Measurements from ENCODE around the gene IHH.

Gene IHH

GRCh38 chr2:219018286-219018685 is 42.4 kb downstream of the IHH start:
- no peak for FAIRE-seq
- no peak for DNase-seq (ENCODE audit: insufficient read length, low spot score)
- TF ChIP-seq SPI1 (IDR thresholded peaks at IDR 0.05; ENCODE audit: low read depth, low read length) (no peak), POLR2A (IDR thresholded peaks at IDR 0.05; ENCODE audit: low read depth, low read length) (no peak), POLR2AphosphoS5 (IDR thresholded peaks at IDR 0.05; ENCODE audit: low read depth, low read length) (no peak), TAF1 (IDR thresholded peaks at IDR 0.05; ENCODE audit: low read depth, low read length) (no peak), POU2F2 (IDR thresholded peaks at IDR 0.05; ENCODE audit: low read depth, low read length) (no peak), PAX5 (IDR thresholded peaks at IDR 0.05; ENCODE audit: insufficient read depth, low read length, severe bottlenecking) (no peak)

- no peak for TF ChIP-seq PAX5 (IDR thresholded peaks at IDR 0.05; ENCODE audit: insufficient read depth, low read length, severe bottlenecking)
- no peak for TF ChIP-seq POLR2AphosphoS5 (IDR thresholded peaks at IDR 0.05; ENCODE audit: low read depth, low read length)
- no peak for TF ChIP-seq POLR2A (IDR thresholded peaks at IDR 0.05; ENCODE audit: low read depth, low read length)
- TF ChIP-seq TAF1 (IDR thresholded peaks at IDR 0.05; ENCODE audit: low read depth, low read length) = no peak
- TF ChIP-seq SPI1 (IDR thresholded peaks at IDR 0.05; ENCODE audit: low read depth, low read length) = no peak
- no peak for TF ChIP-seq POU2F2 (IDR thresholded peaks at IDR 0.05; ENCODE audit: low read depth, low read length)
- DNase-seq (ENCODE audit: insufficient read length, low spot score) = no peak
- FAIRE-seq = no peak
Observed at GRCh38 chr2:219017201-219017931, 43.4 kb downstream of the IHH start.

GRCh38 chr2:219016721-219017120 is 44.0 kb downstream of the IHH start:
- FAIRE-seq (no peak), DNase-seq (ENCODE audit: insufficient read length, low spot score) (no peak)
- no peak for TF ChIP-seq POLR2AphosphoS5 (IDR thresholded peaks at IDR 0.05; ENCODE audit: low read depth, low read length)
- no peak for TF ChIP-seq PAX5 (IDR thresholded peaks at IDR 0.05; ENCODE audit: insufficient read depth, low read length, severe bottlenecking)
- no peak for TF ChIP-seq POU2F2 (IDR thresholded peaks at IDR 0.05; ENCODE audit: low read depth, low read length)
- TF ChIP-seq POLR2A (IDR thresholded peaks at IDR 0.05; ENCODE audit: low read depth, low read length) = no peak
- no peak for TF ChIP-seq TAF1 (IDR thresholded peaks at IDR 0.05; ENCODE audit: low read depth, low read length)
- no peak for TF ChIP-seq SPI1 (IDR thresholded peaks at IDR 0.05; ENCODE audit: low read depth, low read length)

- FAIRE-seq (no peak), DNase-seq (ENCODE audit: insufficient read length, low spot score) (no peak)
- TF ChIP-seq POLR2AphosphoS5 (IDR thresholded peaks at IDR 0.05; ENCODE audit: low read depth, low read length) (no peak), TAF1 (IDR thresholded peaks at IDR 0.05; ENCODE audit: low read depth, low read length) (no peak), POLR2A (IDR thresholded peaks at IDR 0.05; ENCODE audit: low read depth, low read length) (no peak), SPI1 (IDR thresholded peaks at IDR 0.05; ENCODE audit: low read depth, low read length) (no peak), PAX5 (IDR thresholded peaks at IDR 0.05; ENCODE audit: insufficient read depth, low read length, severe bottlenecking) (no peak), POU2F2 (IDR thresholded peaks at IDR 0.05; ENCODE audit: low read depth, low read length) (no peak)
Observed at GRCh38 chr2:219010873-219011272, 49.8 kb downstream of the IHH start.

- TF ChIP-seq POU2F2 (IDR thresholded peaks at IDR 0.05; ENCODE audit: low read depth, low read length) (no peak), SPI1 (IDR thresholded peaks at IDR 0.05; ENCODE audit: low read depth, low read length) (no peak), POLR2A (IDR thresholded peaks at IDR 0.05; ENCODE audit: low read depth, low read length) (no peak), TAF1 (IDR thresholded peaks at IDR 0.05; ENCODE audit: low read depth, low read length) (no peak), POLR2AphosphoS5 (IDR thresholded peaks at IDR 0.05; ENCODE audit: low read depth, low read length) (no peak)
- FAIRE-seq (no peak), DNase-seq (ENCODE audit: insufficient read length, low spot score) (peak; percentile 63)
Observed at GRCh38 chr2:219010162-219010756, 50.5 kb downstream of the IHH start.

GRCh38 chr2:219009294-219009693 is 51.4 kb downstream of the IHH start:
- FAIRE-seq = no peak
- TF ChIP-seq PAX5 (IDR thresholded peaks at IDR 0.05; ENCODE audit: insufficient read depth, low read length, severe bottlenecking) = no peak
- TF ChIP-seq SPI1 (IDR thresholded peaks at IDR 0.05; ENCODE audit: low read depth, low read length) = no peak
- no peak for TF ChIP-seq TAF1 (IDR thresholded peaks at IDR 0.05; ENCODE audit: low read depth, low read length)
- TF ChIP-seq POLR2A (IDR thresholded peaks at IDR 0.05; ENCODE audit: low read depth, low read length) = no peak
- no peak for TF ChIP-seq POU2F2 (IDR thresholded peaks at IDR 0.05; ENCODE audit: low read depth, low read length)
- no peak for TF ChIP-seq POLR2AphosphoS5 (IDR thresholded peaks at IDR 0.05; ENCODE audit: low read depth, low read length)
- no peak for DNase-seq (ENCODE audit: insufficient read length, low spot score)
